ENCODE results near the gene NBAS. TPM values are rescaled to one million over a fixed set of nuclear protein-coding genes. Genes with fewer than 3 reads are reported as not detected.

Gene NBAS
- total RNA-seq, 1 experiment from 2014 or later = 28.9 TPM

DNA sequence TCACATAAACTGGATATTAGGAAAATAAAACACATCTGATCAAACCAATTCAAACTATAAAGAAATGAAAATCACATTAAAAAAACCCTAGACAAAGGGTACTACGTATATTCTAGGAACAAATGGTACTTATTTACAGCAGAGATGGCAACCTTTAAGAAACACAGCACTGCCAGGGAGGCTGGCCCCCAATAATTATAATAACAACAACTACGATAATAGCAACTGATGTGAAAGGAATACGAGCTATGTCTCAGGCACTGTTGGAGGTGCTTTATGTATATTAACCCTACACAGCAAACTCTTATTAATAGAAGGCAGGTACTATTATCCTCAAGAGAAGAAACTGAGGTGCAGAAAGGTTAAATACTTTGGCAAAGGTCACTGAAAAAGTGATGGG lies 193.9 kb downstream of the NBAS start:
- H3K9me3 ChIP-seq (ENCODE audit: insufficient read depth, low read depth) = no peaks in the 10 kb centered on the region
- peaks cover 10% of the 10 kb centered on the region; the same call in 1 of the 2 replicates for H3K4me1 ChIP-seq (replicated peaks; ENCODE audit: insufficient read depth)
- no peaks in the 10 kb centered on the region for H4K20me1 ChIP-seq (ENCODE audit: insufficient read depth)
- no peak overlapping the region for H3K27ac ChIP-seq
- TF ChIP-seq CTCF (conservative IDR thresholded peaks at IDR 0.05) = no peak
- no peak for TF ChIP-seq EZH2 (IDR thresholded peaks at IDR 0.05; ENCODE audit: low read depth)
- POLR2A ChIA-PET (ENCODE audit: unreplicated experiment) = no interaction called here
- H3K9me2 ChIP-seq (ENCODE audit: insufficient read depth) = no peaks in the 10 kb centered on the region
- no TSS peak for BruUV-seq (replicated peaks)
- H3F3A ChIP-seq (ENCODE audit: insufficient read depth, low read depth) = no peaks in the 10 kb centered on the region
- H3K27me3 ChIP-seq (ENCODE audit: insufficient read depth, low read depth) = no peaks in the 10 kb centered on the region
- H3K4me3 ChIP-seq = no peak overlapping the region
- no peaks in the 10 kb centered on the region for H3K79me2 ChIP-seq (ENCODE audit: low read depth)
- CTCF ChIA-PET = no interaction called here
- no peaks in the 10 kb centered on the region for H3K36me3 ChIP-seq (ENCODE audit: low read depth)
- H3K4me2 ChIP-seq = no peak overlapping the region
- intact Hi-C loops (cut with micrococcal nuclease; ENCODE audit: unreplicated experiment) = no loop called here
- DNase-seq = no peak
- no peak overlapping the region for H2AFZ ChIP-seq

- Histone ChIP-seq H3K79me2 (ENCODE audit: low read depth) (no peaks in the 10 kb centered on the region), H3K36me3 (ENCODE audit: low read depth) (no peaks in the 10 kb centered on the region), H3K4me2 (no peak overlapping the region), H3K9me2 (ENCODE audit: insufficient read depth) (no peaks in the 10 kb centered on the region), H3K27ac (no peak overlapping the region), H3K4me3 (no peak overlapping the region), H3K27me3 (ENCODE audit: insufficient read depth, low read depth) (no peaks in the 10 kb centered on the region), H2AFZ (no peak overlapping the region), H3K9me3 (ENCODE audit: insufficient read depth, low read depth) (no peaks in the 10 kb centered on the region), H3K4me1 (replicated peaks; ENCODE audit: insufficient read depth) (peaks cover 10% of the 10 kb centered on the region; the same call in 1 of the 2 replicates), H3F3A (ENCODE audit: insufficient read depth, low read depth) (no peaks in the 10 kb centered on the region), H4K20me1 (ENCODE audit: insufficient read depth) (no peaks in the 10 kb centered on the region)
- intact Hi-C loops (cut with micrococcal nuclease; ENCODE audit: unreplicated experiment) = no loop called here
- ChIA-PET CTCF (no interaction called here), POLR2A (ENCODE audit: unreplicated experiment) (no interaction called here)
- no peak for TF ChIP-seq CTCF (conservative IDR thresholded peaks at IDR 0.05)
- no peak for TF ChIP-seq EZH2 (IDR thresholded peaks at IDR 0.05; ENCODE audit: low read depth)
- no peak for DNase-seq
- BruUV-seq (replicated peaks) = no TSS peak
Observed at GRCh38 chr2:15365411-15365810, 195.7 kb downstream of the NBAS start.

DNA sequence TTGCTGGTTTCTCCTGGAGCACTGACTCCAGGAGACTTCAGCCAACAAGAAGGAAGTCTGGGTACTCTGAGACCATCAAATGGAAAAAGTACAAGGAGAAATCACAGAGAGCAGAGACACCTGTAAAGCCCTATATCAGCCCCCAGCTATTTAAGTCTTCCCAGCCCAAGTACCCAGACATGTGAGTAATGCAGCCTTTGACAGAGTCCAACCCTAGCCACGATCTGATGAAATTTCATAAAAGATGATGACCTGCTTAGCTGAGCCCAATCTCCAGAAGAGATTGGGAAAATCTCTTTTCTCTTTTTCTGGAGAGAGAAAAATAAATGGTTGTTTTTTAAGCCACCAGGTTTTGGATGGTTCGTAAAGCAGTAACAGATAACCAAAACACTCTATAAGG lies 196.6 kb downstream of the NBAS start:
- Histone ChIP-seq H3K4me1 (replicated peaks; ENCODE audit: insufficient read depth) (peaks cover 10% of the 10 kb centered on the region; the same call in 1 of the 2 replicates), H3K9me3 (ENCODE audit: insufficient read depth, low read depth) (no peaks in the 10 kb centered on the region), H3K9me2 (ENCODE audit: insufficient read depth) (no peaks in the 10 kb centered on the region), H3K4me3 (no peak overlapping the region), H3K36me3 (ENCODE audit: low read depth) (no peaks in the 10 kb centered on the region), H3K4me2 (no peak overlapping the region), H3K27ac (no peak overlapping the region), H4K20me1 (ENCODE audit: insufficient read depth) (no peaks in the 10 kb centered on the region), H3K27me3 (ENCODE audit: insufficient read depth, low read depth) (no peaks in the 10 kb centered on the region), H3F3A (ENCODE audit: insufficient read depth, low read depth) (no peaks in the 10 kb centered on the region), H3K79me2 (ENCODE audit: low read depth) (no peaks in the 10 kb centered on the region), H2AFZ (no peak overlapping the region)
- no peak for DNase-seq
- POLR2A ChIA-PET (ENCODE audit: unreplicated experiment) = no interaction called here
- no peak for TF ChIP-seq CTCF (conservative IDR thresholded peaks at IDR 0.05)
- intact Hi-C loops (cut with micrococcal nuclease; ENCODE audit: unreplicated experiment) = no loop called here
- BruUV-seq (replicated peaks) = no TSS peak
- CTCF ChIA-PET = no interaction called here
